GM19452 (cell line): ENCODE data around the gene FAM47C.
A peak's percentile ranks its signal among the peaks of the same experiment; 100 is the strongest.
"Not testable (repeated sequence)": the region's sequence is repeated elsewhere in the genome, so short reads cannot be mapped to it uniquely, and the experiment has no call there.

ENCODE experiments used
- ATAC-seq: cut with Tn5 transposase; IDR thresholded peaks from one replicate; pipeline ENCODE4 v1.9.1; 2021; ENCODE audit not compliant: unreplicated experiment

Gene FAM47C

GRCh38 chrX:37008182-37008581 lies at the start of gene FAM47C:
Gene FAM47C, plus strand, starts transcription at chrX:37008366. Its CDS starts 45 bp downstream, at chrX:37008411.
- ATAC-seq, result not testable (repeated sequence)

GRCh38 chrX:36961590-36961989 lies 46.6 kb upstream of the FAM47C start:
- ATAC-seq, result no peak

GRCh38 chrX:36963069-36963808 lies 44.9 kb upstream of the FAM47C start:
- ATAC-seq, result no peak

- ATAC-seq, result no peak
These were observed 44.3 kb upstream of the FAM47C start for GRCh38 chrX:36963852-36964251.

- no peak for ATAC-seq
These were observed 34.6 kb upstream of the FAM47C start for GRCh38 chrX:36973575-36973974.

GRCh38 chrX:36974911-36975310 lies 33.3 kb upstream of the FAM47C start:
- ATAC-seq, result no peak

- ATAC-seq, result no peak
These were observed 29.3 kb upstream of the FAM47C start for GRCh38 chrX:36978886-36979285.

GRCh38 chrX:36983831-36984230 lies 24.3 kb upstream of the FAM47C start:
- ATAC-seq, result no peak

- not testable (repeated sequence) for ATAC-seq
These were observed 22.6 kb upstream of the FAM47C start for GRCh38 chrX:36985416-36986209.

- ATAC-seq, result no peak
These were observed 21.9 kb upstream of the FAM47C start for GRCh38 chrX:36986231-36986630.

- not testable (repeated sequence) for ATAC-seq
These were observed 21.0 kb upstream of the FAM47C start for GRCh38 chrX:36987212-36987611.

- no peak for ATAC-seq
These were observed 8.0 kb upstream of the FAM47C start for GRCh38 chrX:37000140-37000539.

GRCh38 chrX:37010496-37010895 lies 2.3 kb downstream of the FAM47C start:
- ATAC-seq, result no peak

- not testable (repeated sequence) for ATAC-seq
These were observed 26.1 kb downstream of the FAM47C start for GRCh38 chrX:37034260-37034659.

- not testable (repeated sequence) for ATAC-seq
These were observed 28.6 kb downstream of the FAM47C start for GRCh38 chrX:37036674-37037220.

GRCh38 chrX:37038814-37039213 lies 30.6 kb downstream of the FAM47C start:
- not testable (repeated sequence) for ATAC-seq

- not testable (repeated sequence) for ATAC-seq
These were observed 35.1 kb downstream of the FAM47C start for GRCh38 chrX:37042956-37043885.

GRCh38 chrX:37047776-37048175 lies 39.6 kb downstream of the FAM47C start:
- no peak for ATAC-seq

- not testable (repeated sequence) for ATAC-seq
These were observed 49.4 kb downstream of the FAM47C start for GRCh38 chrX:37057572-37057971.

- peak; percentile 83 for ATAC-seq
These were observed 52.8 kb downstream of the FAM47C start for GRCh38 chrX:37060999-37061398.
